HG02981 (cell line): ENCODE measurements around the gene CFAP43.

Experiments
- ATAC-seq: cut with Tn5 transposase; IDR thresholded peaks from one replicate; pipeline ENCODE4 v1.9.1; 2021; ENCODE audit warnings: mild to moderate bottlenecking, moderate library complexity; ENCODE audit not compliant: unreplicated experiment

Gene CFAP43

DNA sequence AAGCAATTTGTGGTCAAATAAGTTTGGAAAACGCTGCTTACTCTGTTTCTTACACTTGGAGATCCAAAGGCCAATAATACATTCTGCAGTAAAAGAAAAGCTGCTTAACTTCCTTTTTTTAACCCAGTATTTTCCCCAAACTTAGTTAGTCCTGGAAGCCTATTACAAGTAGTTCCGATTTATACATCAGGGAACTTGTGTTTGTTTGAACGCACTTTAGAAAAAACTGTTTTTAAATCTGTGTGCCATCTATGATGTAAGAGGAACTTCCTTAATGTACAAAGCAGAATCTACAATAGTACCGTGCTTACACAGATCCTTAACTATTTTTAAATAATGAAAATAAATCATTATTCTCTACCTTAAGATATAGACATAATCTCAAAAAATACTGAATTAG lies 87.2 kb downstream of the CFAP43 start:
- no peak for ATAC-seq

DNA sequence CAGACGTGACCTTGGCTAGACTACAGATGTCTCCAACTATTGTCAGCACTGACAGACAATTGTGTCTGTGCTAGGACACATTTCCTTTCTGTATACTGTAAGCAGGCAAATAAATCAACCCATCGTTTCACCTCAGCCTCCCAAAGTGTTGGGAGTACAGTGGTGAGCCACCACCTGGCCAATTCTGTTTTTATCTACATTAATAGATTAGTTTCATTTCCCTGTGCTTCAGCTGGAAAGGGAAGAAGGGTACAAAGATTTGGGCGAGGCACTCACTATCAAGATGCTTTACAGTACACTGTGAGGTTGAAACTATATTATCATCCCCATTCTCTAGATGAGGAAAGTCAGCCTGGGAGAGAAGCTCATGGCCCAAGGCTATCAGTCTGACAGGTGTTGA lies 88.3 kb downstream of the CFAP43 start:
- ATAC-seq = no peak

DNA sequence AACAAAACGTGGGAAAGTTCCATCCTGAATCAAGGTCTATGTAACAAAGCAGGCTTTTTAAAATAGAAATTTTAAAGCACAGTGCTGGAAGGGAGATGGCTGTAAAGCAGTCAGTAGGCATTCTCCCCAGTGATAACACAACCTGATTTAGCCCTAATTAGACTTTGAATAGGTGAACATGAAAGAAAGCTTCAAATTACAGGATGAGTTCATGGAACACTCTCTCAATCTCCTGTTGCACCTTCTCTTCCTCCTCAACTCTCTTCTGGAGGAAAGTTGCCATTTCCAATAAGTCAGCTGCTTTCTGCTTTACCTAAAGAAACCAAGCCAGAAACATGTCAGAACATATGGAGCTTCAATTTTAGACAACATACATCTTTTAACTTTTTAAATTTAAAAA lies 90.1 kb downstream of the CFAP43 start:
- ATAC-seq = no peak

DNA sequence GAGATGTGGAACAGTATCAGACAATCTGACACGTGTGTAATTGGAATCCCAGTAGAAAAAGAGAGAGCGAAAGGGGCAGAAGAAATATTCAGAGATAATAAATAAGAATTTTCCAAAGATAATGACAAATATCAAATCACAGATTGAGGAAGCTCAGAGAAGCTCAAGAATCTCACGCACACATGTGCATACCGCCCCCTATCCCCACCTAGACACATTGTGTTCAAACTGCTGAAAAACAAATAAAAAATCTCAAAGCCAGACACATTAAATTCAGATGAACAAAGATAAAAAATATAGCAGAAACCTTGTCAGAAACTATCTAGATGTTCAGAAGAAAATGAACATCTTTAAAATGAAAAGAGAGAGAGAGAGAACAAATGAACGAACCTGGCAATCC lies 92.9 kb downstream of the CFAP43 start:
- ATAC-seq = no peak

DNA sequence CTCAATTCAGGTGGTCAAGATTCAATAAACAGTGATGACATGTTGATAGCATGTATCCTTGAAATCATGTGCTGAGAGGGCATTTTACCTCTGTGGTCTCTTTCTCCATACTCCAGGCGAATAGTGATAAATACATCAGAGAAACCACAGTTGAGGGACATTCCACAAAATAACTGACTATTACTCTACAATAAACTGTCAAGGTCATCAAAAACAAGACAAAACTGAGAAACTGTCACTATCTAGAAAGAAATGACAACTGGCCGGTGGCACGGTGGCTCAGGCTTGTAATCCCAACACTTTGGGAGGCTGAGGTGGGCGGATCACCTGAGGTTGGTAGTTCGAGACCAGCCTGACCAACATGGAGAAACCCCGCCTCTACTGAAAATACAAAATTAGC lies 94.0 kb downstream of the CFAP43 start:
- no peak for ATAC-seq

DNA sequence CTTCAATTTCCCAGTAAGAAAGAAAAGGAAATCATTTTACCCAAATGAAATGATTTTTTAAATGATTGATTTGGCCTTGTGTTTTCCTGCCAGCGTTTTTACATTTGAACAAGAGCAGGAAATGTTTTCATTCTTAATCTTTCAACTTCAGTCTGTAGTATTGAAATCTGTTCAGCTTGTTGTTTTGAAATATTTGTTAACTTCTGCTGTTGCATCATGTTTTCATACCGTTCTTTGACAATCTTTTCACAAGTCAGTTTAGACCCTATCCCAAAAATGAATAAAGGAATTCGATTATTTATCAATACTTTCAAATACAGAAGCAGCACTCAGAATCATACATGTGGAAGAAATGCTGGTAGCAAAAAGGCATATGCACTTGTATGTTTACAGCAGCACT lies 102.1 kb downstream of the CFAP43 start:
- ATAC-seq = no peak

DNA sequence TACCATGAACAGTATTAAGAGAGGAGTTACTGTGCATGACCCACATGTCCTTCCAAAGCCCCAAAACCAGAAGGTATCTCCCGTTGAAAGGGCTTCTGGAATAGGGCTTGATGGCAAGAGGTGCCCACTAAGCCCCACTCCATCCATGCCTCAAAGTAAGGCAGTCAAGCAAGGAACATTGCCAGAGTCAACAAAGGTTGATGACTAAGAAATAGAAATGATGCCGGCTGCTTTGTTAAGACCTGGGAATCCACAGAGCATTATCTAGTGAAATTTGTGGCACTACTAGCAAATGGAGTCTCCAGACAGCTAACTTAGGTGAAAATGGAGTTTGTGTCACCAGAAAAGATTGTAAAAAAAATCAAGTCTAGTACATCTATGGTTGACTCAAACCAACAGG lies 104.0 kb downstream of the CFAP43 start:
- ATAC-seq = no peak

DNA sequence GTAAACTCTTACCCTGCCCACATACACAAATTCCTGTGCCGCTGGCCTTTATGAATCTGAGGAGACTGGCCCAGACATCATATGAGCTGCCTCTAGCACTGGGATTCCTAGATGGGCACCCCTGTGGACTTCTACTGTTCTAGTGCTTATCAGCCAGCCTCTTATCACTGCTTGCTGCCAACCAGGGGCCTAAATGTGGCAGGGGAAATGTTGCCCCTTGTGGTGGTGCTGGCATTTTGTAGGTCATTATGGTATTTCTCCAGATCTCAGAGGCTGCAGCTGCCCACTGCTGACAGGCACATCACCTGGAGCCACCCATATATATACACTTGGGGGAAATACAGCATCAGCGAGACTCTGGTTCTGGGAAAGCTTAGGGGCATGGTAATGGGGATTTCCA lies 104.8 kb downstream of the CFAP43 start:
- no peak for ATAC-seq

DNA sequence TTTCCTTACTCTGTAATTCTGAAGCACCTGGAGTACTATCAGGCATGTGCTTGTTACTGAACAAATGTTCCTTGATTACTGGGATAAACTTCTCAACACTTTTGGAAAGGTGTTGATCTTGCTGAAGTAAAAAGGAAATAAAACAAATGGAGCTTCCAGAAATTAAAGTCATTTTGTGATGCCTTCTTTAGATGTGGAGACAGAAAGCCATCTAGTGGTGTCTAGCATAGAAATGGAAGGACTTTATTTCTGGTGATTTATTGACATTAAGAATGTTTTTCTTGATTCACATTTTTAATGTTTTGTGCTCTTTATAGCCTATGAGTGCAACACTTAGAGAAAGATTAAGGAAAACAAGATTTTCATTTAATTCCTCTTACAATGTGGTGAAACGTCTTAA lies 108.8 kb downstream of the CFAP43 start:
- ATAC-seq = no peak

DNA sequence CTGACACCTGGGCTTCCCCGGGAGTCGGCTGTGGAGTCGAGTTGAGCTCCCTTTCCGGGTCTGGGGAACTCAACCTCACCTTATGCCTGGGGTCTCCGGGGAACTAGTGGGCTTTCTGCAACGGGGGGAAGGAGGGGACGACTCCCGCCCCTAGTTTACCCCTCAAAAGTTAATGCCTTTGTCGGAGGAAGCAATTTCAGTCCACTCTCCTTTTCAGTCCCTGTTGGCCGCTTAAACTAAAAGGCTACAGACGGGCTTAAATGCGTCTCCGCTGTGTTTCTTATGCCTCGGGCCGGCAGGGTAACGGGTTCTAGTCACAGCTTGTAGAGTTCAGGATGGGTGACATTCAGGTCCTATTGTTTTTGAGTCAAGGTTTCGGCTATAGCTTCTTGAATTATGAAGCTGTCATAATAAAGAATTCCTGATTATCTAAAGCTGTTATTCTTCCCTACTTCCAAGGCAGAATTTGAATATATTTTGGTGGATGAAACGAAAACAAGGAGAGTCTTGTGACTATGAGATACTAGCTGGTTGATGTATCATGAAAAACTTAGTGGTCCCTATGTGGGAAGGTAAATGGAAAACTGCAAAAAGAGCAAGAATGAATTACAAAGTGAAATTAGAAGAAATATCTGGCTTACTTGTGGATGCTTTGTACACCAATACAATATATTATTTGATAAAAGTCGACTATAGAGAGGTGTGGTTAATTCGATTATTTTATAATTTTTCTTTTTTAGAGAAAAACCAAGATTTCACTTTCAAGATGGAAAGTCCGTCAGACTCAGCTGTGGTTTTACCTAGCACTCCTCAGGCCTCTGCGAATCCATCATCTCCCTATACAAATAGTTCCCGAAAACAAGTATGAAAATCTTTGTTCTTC lies 109.7 kb downstream of the CFAP43 start:
- no peak for ATAC-seq

DNA sequence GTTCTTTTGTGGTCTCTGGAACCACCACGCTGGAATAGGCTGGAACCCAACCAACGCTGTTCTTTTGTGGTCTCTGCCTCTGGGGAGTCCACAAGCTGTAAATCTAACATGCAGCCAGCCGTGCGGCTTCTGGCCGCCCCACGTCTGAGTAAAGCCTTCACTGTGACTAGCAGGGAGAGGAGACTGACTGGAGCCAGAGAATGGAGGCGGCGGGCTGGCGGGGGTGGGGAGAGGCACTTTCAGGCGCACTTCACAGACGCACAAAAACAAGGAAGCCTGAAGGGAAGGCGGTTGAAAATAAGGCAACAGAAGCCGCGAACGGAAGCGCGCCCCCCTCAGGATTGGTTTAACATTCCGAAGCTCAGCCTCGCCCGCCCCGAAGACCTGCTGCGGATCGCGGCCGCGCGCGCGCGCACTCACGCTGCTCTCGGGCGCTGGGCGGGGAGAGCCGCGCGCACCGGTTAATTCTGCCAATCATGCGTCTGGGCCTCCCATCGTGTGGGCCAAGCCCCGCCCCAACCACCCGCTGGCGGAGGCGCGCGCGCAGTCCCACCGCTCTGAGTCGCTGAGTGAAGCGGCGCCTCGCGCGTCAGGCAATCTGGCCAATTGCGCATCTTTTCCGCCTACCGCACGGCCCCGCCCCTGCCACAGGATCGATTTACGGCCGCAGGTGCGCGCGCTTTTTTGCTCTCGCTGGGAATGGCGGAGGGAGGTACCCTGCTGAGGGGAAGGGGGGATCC lies 110.5 kb downstream of the CFAP43 start, which contains the start of gene SFR1:
TSS of gene SFR1 (plus strand) at position 687 of the 740 bp plus-strand sequence. CDS start at position 700, 13 bp downstream.
- ATAC-seq = peak; percentile 86

DNA sequence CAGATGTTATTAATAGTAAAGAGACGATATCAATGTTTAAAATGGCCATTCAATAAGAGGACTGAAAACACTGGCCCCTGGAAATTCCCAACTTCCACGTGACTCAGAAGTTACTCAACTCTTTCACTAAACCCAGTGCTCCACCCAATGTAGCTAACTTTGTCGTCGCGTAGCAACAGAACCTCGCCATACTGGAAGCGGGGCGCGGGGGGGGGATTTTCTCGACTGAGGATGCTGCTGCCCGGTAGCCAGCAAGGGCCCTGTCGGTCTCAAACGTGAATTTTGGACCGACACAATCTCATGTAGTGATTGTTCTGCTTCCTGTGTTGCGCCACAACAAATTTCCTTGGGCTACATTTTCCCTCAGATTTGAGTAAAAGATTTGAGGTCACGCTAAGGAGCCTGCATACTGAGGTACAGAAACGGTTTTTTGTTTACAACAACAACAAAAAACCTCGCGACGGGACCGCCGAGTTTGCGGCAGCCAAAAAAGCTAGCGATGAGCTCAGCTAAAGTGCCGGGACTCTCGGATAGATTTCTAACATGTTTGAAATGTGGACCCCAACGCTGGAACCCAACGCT lies 111.2 kb downstream of the CFAP43 start:
- peak; percentile 48 for ATAC-seq

DNA sequence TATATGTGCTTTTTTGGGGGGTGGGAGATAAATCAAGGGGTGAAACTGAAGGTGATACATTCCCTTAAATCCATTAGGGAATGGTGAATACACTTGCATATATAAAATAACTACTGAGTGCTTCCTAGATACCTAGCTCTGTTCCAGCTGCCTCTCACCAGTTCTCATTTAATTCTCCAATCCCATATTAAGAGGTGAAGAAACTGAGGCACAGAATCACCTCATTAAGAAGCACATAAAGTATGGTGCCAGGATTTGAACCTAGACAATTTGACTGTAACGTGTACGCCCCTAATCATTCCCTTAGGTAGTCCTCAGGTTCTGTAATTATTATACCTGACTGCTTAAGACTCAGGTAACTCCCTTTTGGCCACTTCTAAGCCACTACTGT lies 111.7 kb downstream of the CFAP43 start:
- no peak for ATAC-seq

DNA sequence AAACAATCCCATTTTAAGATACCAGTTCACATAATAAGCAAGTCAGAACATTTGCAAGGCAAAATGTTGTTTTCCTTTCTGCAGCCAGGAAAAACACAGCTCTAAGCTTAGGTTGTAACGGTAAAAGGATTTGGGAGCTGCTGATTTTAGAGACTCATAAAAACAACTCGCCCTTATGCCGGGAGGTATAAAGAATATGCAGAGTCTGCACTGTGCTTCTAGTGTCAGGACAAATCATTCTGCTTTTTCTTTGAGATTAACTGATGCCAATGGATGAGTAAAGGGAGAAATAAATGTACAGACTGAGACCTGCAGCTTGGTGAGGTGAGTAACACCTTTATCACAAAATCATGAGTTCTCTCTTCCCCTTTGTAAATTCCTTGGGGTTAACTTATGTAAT lies 112.2 kb downstream of the CFAP43 start:
- ATAC-seq = no peak

DNA sequence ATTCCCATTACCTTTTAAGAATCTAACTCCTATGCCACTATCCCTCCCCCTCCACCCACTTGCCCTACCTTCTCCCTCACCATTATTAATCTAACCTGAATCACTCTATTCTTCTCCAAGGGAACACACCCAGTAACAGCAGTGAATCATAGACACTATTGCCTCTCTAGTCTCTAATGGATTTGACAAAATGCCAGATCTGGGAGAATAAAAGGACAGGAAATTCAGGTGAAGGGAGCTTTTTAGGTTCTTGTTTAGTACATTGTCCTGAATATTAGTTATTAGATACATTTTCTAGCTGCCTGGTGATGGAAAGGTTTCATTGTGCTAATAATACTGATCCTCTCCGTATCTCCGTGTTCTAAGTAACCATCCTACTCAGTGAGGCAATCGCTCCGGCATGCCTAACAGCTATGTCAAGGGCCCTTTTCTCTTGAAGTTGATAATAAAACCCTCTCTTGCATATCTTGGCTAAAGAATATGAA lies 114.3 kb downstream of the CFAP43 start:
- ATAC-seq = no peak

DNA sequence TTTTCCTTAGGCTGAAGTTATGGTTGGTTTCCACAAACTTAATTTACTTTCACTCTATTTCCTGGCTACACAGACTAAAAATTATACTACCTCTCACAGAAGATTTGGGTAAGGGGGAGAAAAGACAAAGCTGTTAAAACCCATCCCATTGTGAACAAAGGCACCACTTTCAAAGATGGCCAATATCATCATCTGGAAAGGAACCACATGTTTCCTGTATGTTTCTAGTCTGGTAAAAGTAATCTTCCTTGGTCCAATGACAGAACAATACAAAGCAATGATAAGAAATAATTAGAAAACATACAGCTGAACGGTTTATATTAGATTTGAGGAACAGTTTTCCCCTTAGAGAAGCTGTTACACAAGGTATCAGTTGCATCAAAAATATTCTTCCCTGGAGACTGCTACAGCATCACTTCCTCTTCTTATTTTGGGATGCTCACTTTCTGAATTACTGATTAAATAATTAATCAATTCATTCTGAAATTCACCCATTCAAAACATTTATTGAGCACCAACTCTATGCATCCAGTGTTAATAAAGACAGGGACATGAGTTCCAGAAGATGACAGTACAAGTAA lies 118.7 kb downstream of the CFAP43 start:
- no peak for ATAC-seq

DNA sequence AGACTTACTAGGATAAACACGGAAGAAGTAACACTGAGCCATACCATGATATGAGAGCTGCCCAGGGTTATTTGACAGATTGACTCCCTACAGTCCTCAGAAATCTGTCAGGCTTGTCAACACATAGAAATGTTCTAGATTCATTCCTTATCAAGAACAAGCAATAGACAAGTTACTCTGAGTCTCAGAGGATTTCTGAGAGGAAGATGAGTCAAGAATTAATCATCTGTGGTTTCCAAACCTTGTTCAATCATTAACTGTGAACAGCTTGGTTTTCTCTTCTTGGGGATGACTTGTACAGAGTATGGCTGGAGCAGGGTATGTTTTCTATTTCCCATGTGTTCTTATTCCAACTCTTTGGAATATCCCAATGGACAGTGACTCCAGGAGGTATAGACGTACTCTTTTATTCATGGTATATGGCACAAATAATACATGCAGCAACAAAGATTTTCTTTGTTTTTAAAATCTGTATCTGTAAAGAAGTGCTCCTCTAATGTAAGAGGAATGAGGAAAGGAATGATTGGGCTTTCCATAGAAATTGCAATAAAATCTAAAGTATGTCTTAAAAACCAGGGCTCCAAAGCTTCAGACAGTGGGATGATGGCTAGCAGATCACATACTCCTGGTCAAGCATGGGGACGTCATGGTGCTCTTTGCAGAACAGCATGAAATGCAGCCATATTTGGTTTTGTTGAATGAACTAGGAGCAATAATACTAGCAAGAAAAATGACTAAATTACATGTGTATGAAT lies 122.1 kb downstream of the CFAP43 start:
- peak; percentile 99 for ATAC-seq

DNA sequence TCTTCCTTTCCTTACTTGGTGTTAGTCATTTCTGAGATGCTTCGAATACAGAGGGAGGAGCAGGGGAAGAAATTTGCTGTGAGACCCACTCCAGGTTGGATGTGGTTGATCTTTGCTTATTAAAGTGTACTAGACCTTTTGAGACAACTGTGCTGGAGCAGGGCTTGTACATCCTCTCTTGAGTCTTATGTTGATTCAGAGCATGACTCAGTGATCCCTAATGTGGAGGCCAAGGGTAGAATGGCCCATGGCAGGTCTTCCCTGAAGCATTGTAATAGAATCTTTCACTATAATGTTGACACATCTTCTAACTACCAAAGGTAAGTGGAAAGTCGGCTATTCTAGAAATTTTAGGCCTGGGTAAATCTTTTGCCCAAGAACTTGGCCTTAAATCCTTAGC lies 127.2 kb downstream of the CFAP43 start:
- no peak for ATAC-seq

DNA sequence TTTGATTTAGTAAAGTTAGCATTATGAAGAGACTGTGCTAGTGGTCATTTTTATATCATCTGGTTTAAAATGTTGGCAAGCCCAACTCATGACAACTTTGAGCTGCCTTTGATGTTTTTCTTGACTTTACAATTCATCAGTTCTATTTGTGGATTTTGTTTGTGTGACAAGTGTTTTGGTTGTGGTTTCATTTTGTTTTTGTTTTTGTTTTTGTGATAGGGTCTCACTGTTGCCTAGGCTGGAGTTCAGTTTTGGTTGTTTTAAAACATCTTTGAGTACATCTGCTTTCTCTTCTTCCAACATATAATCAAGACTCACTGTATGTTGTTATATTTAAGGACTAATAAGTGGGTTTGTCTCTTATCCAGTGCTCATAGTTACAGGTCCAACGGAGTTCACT lies 127.7 kb downstream of the CFAP43 start:
- ATAC-seq = no peak

DNA sequence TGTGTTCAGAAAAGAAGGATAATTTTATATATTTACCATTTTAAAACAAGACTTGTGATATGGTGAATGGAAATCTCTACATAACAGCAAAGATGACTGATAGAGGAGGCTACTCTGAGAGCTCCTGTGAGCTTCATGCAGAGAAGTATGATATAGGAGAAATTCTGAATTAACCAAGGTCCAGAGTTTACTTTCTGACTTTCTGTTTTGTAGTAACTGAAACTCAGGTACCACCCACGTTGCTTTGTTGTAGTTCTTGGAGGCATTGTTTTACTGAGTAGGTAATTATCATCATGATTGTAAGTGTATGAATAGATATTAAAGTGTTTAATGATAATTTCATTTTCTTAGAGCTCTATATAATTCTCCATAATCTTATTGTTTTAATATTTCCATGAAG lies 128.2 kb downstream of the CFAP43 start:
- ATAC-seq = no peak

DNA sequence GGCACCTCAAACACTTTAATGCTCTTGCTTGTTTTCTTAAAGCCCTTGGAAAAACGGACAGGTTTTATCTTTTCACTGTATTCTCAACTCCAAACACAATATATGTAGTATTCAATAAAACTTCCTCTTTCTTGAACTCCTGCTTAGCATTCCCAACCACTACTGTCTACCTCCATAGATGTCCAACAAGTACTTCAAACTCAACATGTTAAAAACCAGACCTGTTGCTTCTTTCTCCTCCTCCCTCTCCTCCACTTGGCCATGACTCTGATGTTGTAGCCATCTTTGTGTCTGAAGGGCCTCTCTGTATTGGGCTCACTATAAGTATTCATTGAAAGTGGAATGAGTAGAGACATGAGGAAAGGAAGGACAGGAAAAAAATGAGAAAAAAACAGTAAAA lies 130.3 kb downstream of the CFAP43 start:
- ATAC-seq = no peak
